Stimulated activated CD8-positive, alpha-beta memory T cell treated with anti-CD3 and anti-CD28 coated beads, Interleukin-7, amount 100 ng/mL, for 48 hours (primary cell): Measurements from ENCODE around the gene UBA1.
"Not testable (repeated sequence)": the region's sequence is repeated elsewhere in the genome, so short reads cannot be mapped to it uniquely, and the experiment has no call there.

Experiments
- DNase-seq, 2 donors: peaks; one replicate each; pipeline ENCODE4 v3.0.0-alpha.2; 2020; ENCODE audit warnings: low read depth in 1 of 2; ENCODE audit errors: extremely low read depth in 1 of 2

Gene UBA1

GRCh38 chrX:47247999-47248320 lies 54.3 kb downstream of the UBA1 start:
- no peak for DNase-seq

- DNase-seq, result no peak
Observed at GRCh38 chrX:47248576-47248975, 54.9 kb downstream of the UBA1 start.

- no peak for DNase-seq
Observed at GRCh38 chrX:47250017-47250347, 56.4 kb downstream of the UBA1 start.

- not testable (repeated sequence) for DNase-seq
Observed at GRCh38 chrX:47257620-47258019, 64.0 kb downstream of the UBA1 start.
